Heart right ventricle (tissue), 16 donors: Measurements from ENCODE around the gene SGCB. TPM values are rescaled to one million over a fixed set of nuclear protein-coding genes. Genes with fewer than 3 reads are reported as not detected.

Source experiments
- ATAC-seq, 8 donors: fragments of 200-7000 bp; cut with Tn5 transposase; one replicate each; pipeline ENCODE4 v1.9.1; 2020; ENCODE audit warnings: mild to moderate bottlenecking in 8 of 8, moderate library complexity in 8 of 8, moderate number of reproducible peaks in 1 of 8
- DNase-seq, 2 donors: peaks; one replicate each; pipeline ENCODE4 v3.0.0-alpha.2; 2020
- H3K27ac ChIP-seq, 10 donors: fragments of 200-600 bp; sonication (generic) in 2 of 10; one replicate each; pipeline versions ENCODE4 v1.5.0 to v1.8.0; 2020 to 2022; ENCODE audit warnings: mild to moderate bottlenecking in 3 of 10
- H3K27me3 ChIP-seq, 7 donors: fragments of 200-600 bp; one replicate each; pipeline ENCODE4 v1.8.0; 2021 to 2022; ENCODE audit warnings: mild to moderate bottlenecking in 2 of 7
- H3K36me3 ChIP-seq, 9 donors: fragments of 200-600 bp; sonication (generic) in 1 of 9; one replicate each; pipeline versions ENCODE4 v1.5.0 to v1.8.0; 2020 to 2022; ENCODE audit warnings: mild to moderate bottlenecking in 2 of 9
- H3K4me1 ChIP-seq, 9 donors: fragments of 200-600 bp; sonication (generic) in 1 of 9; one replicate each; pipeline versions ENCODE4 v1.5.0 to v1.8.0; 2020 to 2022; ENCODE audit warnings: mild to moderate bottlenecking in 4 of 9
- H3K4me3 ChIP-seq, 10 donors: fragments of 200-600 bp; sonication (generic) in 2 of 10; one replicate each; pipeline versions ENCODE4 v1.5.0 to v1.8.0; 2020 to 2022; ENCODE audit warnings: mild to moderate bottlenecking in 7 of 10, moderate library complexity in 2 of 10
- H3K9me3 ChIP-seq, 11 donors: fragments of 200-600 bp in 10 of 11; sonication (generic) in 2 of 11; one replicate each; pipeline versions ENCODE4 v1.5.0 to v1.8.0; 2013 to 2022; ENCODE audit warnings: mild to moderate bottlenecking in 2 of 11, control low read depth in 1 of 11, moderate library complexity in 1 of 11
- WGBS, 2 donors: extraction: QIAGEN DNeasy Blood & Tissue Kit; methylation state at CpG; one replicate each; pipeline ENCODE4 v1.1.7; 2013; ENCODE audit warnings: inconsistent platforms in 1 of 2; 5-methylcytosine and 5-hydroxymethylcytosine counted together
- intact Hi-C, 10 donors: fragments of 100-400 bp; cut with DNase I; formaldehyde crosslinking; loops; one replicate each; pipeline versions ENCODE4 v1.11.1 to v1.14.2; 2022
- polyA plus RNA-seq, 2 donors: library from polyadenylated mRNA; stranded (reverse); fragments of 200-250 nt; gene quantifications; one replicate each; pipeline ENCODE4 v1.2.3, GENCODE V29; 2013
- total RNA-seq, 10 donors: library from RNA; stranded (reverse); fragmentation: NEBNext Ultra II Directional in 3 of 10; extraction: Animal tissue kit (Norgen Biotek cat#: 25700) in 3 of 10; gene quantifications; one replicate each; pipeline versions ENCODE4 v1.2.1 to v1.2.4, GENCODE V29; 2021 to 2023
- TF ChIP-seq, protein P1 (sequence below), 9 donors: fragments of 200-600 bp; sonication (generic) in 2 of 9; IDR thresholded peaks; one replicate each; pipeline versions ENCODE4 v1.5.0 to v1.8.0; 2021 to 2022; ENCODE audit warnings: antibody characterized with exemption in 9 of 9, mild to moderate bottlenecking in 5 of 9, moderate library complexity in 1 of 9
- donor health status: Arrhythmogenic right ventricular cardiomyopathy.
- donor health status: ischemic (EF 13 %, LVEDD 7.1; RV severe dilation, severe dysfunction).
- donor health status: healthy with polysubstance abuse.
- donor health status: DM: no; HTN: yes; CAD: no.
- donor health status: DM: no; HTN: no; CAD: no.
- donor health status: ischemic (EF 25% LVEDD 6.9; RV normal size, moderate dysfunction).
- donor health status: ischemic (EF 25% LVEDD 5.7; RV mildly dilated, moderate dysfunction).
- donor health status: healthy.
- donor health status: DM: yes; HTN: yes; CAD: no.
- donor health status: Ischemic cardiomyopathy.
- donor health status: ischemic (EF 35%, LVEDD 5.7; RV mildly dilated, moderate dysfunction).
- donor health status: nonischemic (EF 11% LVEDD 7.7; RV severe dilation, severe dysfunction).
- donor health status: DM: yes; HTN: yes; CAD: no.
- donor health status: PGD.
- donor health status: ischemic (EF 29% LVEDD 5.4; RV normal size, mild dysfunction).
- donor health status: nonischemic (EF 23%, LVEDD 6.1; RV moderate dilation, normal function).

SGCB gene
- total and polyA plus RNA-seq, 12 donors: 14.3 to 124 (median 89.4) TPM

GRCh38 chr4:51999250-51999649 is 38.8 kb downstream of the SGCB start:
- Histone ChIP-seq H3K9me3 (no peaks in the 10 kb centered on the region), H3K36me3 (peaks cover 0 to 3% (median 0%) of the 10 kb centered on the region in 9 donors), H3K27ac (no peak overlapping the region), H3K4me1 (no peaks in the 10 kb centered on the region), H3K4me3 (no peak overlapping the region), H3K27me3 (no peaks in the 10 kb centered on the region)
- intact Hi-C loops: no loop called here
- TF ChIP-seq, protein P1, sequence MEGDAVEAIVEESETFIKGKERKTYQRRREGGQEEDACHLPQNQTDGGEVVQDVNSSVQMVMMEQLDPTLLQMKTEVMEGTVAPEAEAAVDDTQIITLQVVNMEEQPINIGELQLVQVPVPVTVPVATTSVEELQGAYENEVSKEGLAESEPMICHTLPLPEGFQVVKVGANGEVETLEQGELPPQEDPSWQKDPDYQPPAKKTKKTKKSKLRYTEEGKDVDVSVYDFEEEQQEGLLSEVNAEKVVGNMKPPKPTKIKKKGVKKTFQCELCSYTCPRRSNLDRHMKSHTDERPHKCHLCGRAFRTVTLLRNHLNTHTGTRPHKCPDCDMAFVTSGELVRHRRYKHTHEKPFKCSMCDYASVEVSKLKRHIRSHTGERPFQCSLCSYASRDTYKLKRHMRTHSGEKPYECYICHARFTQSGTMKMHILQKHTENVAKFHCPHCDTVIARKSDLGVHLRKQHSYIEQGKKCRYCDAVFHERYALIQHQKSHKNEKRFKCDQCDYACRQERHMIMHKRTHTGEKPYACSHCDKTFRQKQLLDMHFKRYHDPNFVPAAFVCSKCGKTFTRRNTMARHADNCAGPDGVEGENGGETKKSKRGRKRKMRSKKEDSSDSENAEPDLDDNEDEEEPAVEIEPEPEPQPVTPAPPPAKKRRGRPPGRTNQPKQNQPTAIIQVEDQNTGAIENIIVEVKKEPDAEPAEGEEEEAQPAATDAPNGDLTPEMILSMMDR (IDR thresholded peaks at IDR 0.05): no peak
- WGBS, 2 donors: 95 to 96% methylated on average over 5 of the region's 5 CpGs
- no peak for DNase-seq
- no peak for ATAC-seq

DNA sequence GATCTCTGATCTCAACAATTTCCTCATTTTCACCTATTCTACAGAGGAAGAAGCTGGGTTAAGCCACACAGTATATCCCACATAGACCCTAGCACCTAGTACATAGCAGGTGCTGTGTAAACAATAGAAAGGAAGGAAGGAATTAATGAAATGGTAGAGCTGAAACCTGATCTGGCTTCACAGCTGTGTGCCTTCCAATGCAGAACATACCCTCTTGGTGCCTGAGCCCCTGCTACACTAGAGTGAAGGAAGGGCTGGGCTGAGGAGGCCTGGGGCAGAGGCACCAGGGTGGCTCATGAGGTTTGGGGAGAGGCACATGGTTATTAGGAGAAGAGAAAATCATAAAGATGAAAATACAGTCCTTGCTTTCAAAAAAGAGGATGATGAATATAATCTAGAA is 39.3 kb downstream of the SGCB start:
- DNase-seq: no peak
- H3K9me3 ChIP-seq: no peaks in the 10 kb centered on the region
- ATAC-seq: no peak
- H3K4me3 ChIP-seq: no peak overlapping the region
- intact Hi-C loops: no loop called here
- peaks cover 0 to 3% (median 0%) of the 10 kb centered on the region in 9 donors for H3K36me3 ChIP-seq
- H3K4me1 ChIP-seq: no peaks in the 10 kb centered on the region
- no peaks in the 10 kb centered on the region for H3K27me3 ChIP-seq
- TF ChIP-seq, protein P1 (IDR thresholded peaks at IDR 0.05): no peak
- H3K27ac ChIP-seq: no peak overlapping the region

DNA sequence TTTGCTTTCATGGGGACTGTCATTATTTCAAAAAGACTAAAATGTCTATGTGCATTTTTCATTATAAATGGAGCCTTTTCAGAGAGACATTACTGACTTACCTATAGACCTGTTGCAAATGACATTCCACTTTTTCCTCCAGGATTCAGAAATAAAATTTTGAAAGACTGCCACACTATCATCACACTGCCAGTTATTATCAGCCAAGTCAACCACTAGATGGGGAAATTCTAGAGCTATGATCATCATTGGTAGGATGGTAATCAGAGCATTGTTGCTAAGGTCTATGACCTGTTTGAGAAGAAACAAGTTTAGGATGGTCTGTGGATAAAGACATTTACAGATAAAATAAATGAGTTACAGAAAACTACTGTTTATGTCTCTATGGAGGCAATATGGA is 40.5 kb downstream of the SGCB start:
- DNase-seq: no peak
- ATAC-seq: no peak
- no peaks in the 10 kb centered on the region for H3K27me3 ChIP-seq
- H3K4me3 ChIP-seq: no peak overlapping the region
- no peaks in the 10 kb centered on the region for H3K9me3 ChIP-seq
- H3K36me3 ChIP-seq: peaks cover 0 to 3% (median 0%) of the 10 kb centered on the region in 9 donors
- no peak overlapping the region for H3K27ac ChIP-seq
- TF ChIP-seq, protein P1 (IDR thresholded peaks at IDR 0.05): no peak
- intact Hi-C loops: no loop called here
- H3K4me1 ChIP-seq: no peaks in the 10 kb centered on the region

GRCh38 chr4:51995647-51996220 is 42.4 kb downstream of the SGCB start:
- DNase-seq: no peak
- TF ChIP-seq, protein P1 (IDR thresholded peaks at IDR 0.05): no peak
- H3K36me3 ChIP-seq: no peaks in the 10 kb centered on the region
- no peaks in the 10 kb centered on the region for H3K4me1 ChIP-seq
- ATAC-seq: no peak
- no peak overlapping the region for H3K4me3 ChIP-seq
- H3K9me3 ChIP-seq: no peaks in the 10 kb centered on the region
- H3K27me3 ChIP-seq: peaks cover 0 to 7% (median 0%) of the 10 kb centered on the region in 7 donors
- WGBS, 2 donors: 48 to 50% methylated on average over 20 of the region's 20 CpGs
- H3K27ac ChIP-seq: no peak overlapping the region
- intact Hi-C loops: no loop called here

Other genes with a start within 250 kb of the SGCB start
- 10 to 100 TPM; 30.6 to 48.7 (median 37.6) TPM for gene DCUN1D4, start 195.1 kb downstream of the SGCB start, total RNA-seq
- 10 to 100 TPM; 11.0 to 21.1 TPM for gene DCUN1D4, start 195.1 kb downstream of the SGCB start, polyA plus RNA-seq
- under 1 TPM in 9 of 10 donors, not detected in 1; 0.08 to 0.57 (median 0.26) TPM for gene LRRC66, start 17.9 kb downstream of the SGCB start, total RNA-seq
- gene LRRC66, start 17.9 kb downstream of the SGCB start, polyA plus RNA-seq: 1 to 10 TPM in 1 of 2 donors, under 1 TPM in 1; 0.16 to 1.5 TPM
- gene SPATA18, start 13.0 kb upstream of the SGCB start, total RNA-seq: 1 to 10 TPM in 8 of 10 donors, under 1 TPM in 2; 0.83 to 2.0 (median 1.5) TPM
- gene SPATA18, start 13.0 kb upstream of the SGCB start, polyA plus RNA-seq: under 1 TPM; 0.16 to 0.80 TPM